ENCODE measurements around the gene KRT71. TPM values are rescaled to one million over a fixed set of nuclear protein-coding genes. Genes with fewer than 3 reads are reported as not detected.
A peak's percentile ranks its signal among the peaks of the same experiment; 100 is the strongest.
"Not testable (repeated sequence)": the region's sequence is repeated elsewhere in the genome, so short reads cannot be mapped to it uniquely, and the experiment has no call there.

Gene KRT71
- not detected for total RNA-seq
- long read RNA-seq: 0 reads

GRCh38 chr12:52552681-52553195 is at the start of gene KRT71:
TSS of gene KRT71 (minus strand) at chr12:52553145. CDS start at chr12:52553077, 68 bp downstream.
- ATAC-seq: no peak
- intact Hi-C loops (cut with DNase I): no loop called here

DNA sequence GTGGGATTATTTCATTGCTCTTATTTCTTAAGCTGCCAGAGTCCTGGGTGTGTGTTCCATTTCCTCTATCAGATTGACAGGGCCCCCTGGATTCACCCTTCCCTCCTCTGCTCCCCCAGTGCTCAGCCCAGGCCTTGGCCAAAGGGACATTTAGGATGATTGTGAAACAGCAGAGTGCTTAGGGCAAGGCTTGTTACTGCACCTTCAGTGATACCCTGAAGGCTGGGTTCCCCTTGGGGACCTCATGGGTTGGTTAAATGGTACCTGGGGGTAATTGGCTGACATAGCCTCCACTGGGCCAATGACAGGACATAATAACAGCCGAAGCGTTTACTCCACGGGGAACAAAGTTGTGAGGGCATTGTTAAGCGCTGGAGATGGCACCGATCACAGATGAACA is 49.6 kb upstream of the KRT71 start:
- intact Hi-C loops (cut with DNase I): no loop called here
- DNase-seq: no peak

More at GRCh38 chr12:52552681-52553195, at the start of gene KRT71:
- DNase-seq: no peak

DNA sequence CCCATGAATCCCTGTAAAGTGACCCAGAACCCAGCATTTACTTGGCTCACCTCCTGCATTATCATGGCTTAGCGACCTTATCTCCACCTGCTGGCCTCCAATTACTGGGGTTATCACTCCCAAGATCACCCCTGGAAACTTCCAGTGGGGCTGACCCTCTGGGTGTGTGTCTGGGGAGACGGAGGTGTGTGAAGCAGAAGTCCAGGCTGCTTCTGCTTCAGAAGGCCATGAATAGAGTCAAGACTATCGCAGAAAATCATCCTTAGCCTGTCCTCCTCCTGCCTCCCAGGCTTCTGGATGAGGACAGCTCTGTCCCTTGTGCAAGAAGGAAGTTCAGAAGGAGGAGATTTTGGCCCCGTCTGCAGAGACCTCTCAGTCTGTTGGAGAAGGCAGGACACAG is 48.7 kb upstream of the KRT71 start:
- no peak for DNase-seq
- intact Hi-C loops (cut with DNase I): no loop called here
- no peak for ATAC-seq

More for the DNA sequence above, 49.6 kb upstream of the KRT71 start:
- ATAC-seq: no peak

GRCh38 chr12:52600941-52601481 is 48.1 kb upstream of the KRT71 start, which contains the start of gene KRT72:
TSS of gene KRT72 (minus strand) at chr12:52601463. CDS start at chr12:52601452, 11 bp downstream.
- no peak for DNase-seq
- intact Hi-C loops (cut with DNase I): no loop called here
- no peak for ATAC-seq

DNA sequence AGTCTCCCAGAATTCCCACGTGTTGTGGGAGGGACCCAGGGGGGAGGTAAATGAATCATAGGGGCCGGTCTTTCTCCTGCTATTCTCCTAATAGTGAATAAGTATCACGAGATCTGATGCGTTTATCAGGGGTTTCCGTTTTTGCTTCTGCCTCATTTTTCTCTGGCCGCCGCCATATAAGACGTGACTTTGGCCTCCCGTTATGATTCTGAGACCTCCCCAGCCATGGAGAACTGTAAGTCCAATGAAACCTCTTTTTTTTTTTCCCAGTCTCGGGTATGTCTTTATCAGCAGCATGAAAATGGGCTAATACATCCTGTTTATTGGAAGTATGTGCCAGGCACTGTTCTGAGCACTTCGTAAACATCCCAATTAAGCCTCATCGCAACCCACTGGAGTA is 47.5 kb upstream of the KRT71 start:
- DNase-seq: no peak
- no peak for ATAC-seq
- intact Hi-C loops (cut with DNase I): no loop called here

DNA sequence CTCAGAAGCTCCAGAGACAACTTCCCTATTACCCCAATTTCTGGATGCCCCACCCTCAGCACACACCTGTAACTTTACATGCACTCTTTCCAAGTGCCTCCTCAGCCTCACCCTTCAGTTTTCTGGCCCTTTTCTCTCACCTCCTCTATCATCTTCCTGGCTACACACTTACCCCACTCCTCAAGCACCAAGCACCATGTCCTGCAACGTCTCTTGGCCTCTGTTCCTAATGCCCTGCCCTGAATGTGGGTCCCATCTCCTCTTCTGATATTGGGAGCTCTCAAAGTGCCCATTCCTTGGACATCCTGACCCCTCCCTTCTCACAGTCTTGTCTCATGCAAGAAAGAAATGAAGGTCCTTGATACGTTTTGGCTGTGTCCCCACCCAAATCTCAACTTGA is 47.1 kb upstream of the KRT71 start:
- no peak for DNase-seq
- no peak for ATAC-seq
- intact Hi-C loops (cut with DNase I): no loop called here

DNA sequence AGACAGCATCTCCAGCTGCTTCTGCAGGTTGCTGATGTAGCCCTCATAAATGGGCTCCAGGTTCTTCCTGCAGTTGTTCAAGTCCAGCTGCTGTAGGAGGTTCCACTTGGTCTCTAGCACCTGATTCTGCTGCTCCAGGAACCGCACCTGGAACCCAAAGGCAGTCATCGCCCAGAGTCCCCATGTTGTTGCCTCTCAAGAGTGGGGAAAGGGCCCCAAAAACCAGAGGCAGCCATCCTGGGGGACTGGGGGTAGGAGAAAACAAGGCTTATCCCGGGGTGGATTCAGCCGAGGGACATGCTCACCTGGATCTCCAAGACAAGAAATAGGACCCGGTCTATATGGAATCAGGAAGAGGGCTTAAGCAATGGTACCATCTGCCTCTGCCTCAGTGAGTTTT is 46.0 kb upstream of the KRT71 start:
- ATAC-seq (no peak), DNase-seq (no peak)
- intact Hi-C loops (cut with DNase I): no loop called here

DNA sequence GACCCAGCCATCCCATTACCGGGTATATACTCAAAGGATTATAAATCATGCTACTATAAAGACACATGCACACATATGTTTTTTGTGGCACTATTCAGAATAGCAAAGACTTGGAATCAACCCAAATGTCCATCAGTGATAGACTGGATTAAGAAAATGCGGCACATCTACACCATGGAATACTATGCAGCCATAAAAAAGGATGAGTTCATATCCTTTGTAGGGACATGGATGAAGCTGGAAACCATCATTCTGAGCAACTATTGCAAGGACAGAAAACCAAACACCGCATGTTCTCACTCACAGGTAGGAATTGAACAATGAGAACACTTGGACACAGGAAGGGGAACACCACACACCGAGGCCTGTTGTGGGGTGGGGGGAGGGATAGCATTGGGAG is 41.3 kb upstream of the KRT71 start:
- intact Hi-C loops (cut with DNase I); DNase-seq; ATAC-seq: not testable (repeated sequence)

DNA sequence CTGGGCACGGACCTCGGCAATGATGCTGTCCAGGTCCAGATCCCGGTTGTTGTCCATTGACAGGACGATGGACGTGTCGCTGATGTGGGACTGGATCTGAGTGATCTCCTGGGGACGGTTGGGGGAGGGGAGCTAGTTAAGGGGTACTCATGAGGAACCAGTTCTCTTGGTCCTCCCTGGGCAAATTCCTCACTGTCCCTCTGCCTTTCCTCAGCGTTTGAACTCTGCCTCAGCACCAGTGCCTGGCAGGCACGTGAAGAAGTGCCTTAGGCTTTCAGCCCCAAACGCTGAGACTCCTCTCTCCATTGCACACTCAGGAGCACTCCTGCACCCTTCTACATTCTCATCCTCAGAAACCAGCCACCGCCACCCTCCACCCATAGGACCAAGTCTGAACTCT is 38.6 kb upstream of the KRT71 start:
- DNase-seq: no peak
- no peak for ATAC-seq
- intact Hi-C loops (cut with DNase I): no loop called here

DNA sequence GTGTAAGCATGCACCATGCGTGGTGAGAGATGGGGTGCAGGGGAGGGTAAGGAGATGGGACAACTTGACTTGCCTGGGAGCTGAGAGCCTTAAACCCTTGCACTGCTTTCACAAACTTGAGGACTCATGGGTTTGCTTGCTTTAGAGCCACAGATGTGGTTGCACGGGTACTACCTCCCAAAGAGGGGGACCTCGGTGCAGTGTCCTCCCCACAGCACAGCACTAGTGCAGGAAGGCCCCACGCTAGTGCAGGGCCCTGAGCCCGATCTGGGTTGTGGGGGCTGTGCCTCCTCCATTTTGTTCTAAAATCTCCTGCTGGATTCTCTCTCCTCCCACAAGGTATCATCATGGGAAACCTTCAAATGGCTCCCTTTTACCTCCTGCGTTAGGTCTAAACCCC is 37.1 kb upstream of the KRT71 start:
- ATAC-seq: no peak
- no peak for DNase-seq
- intact Hi-C loops (cut with DNase I): no loop called here

DNA sequence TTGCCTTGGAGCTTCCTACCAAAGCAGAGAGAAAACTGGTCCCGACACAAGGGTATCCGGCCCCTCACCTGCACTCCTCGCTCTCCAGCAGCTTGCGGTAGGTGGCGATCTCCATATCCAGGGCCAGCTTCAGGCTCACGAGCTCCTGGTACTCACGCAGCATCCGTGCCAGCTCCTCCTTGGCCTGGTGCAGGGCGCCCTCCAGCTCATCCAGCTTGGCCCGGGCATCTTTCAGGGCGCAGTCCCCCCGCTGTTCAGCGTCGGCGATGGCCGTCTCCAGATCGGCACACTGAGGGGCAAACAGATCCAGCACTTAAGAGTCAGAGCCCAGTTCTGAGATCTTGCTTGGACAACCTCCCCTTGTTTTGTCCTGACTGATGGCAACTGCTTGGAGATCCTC is 34.6 kb upstream of the KRT71 start:
- ATAC-seq: no peak
- DNase-seq: no peak
- intact Hi-C loops (cut with DNase I): loop anchor here in 1 of 2 donors (10.0 kb wide), 1 partner anchor 433 kb away; no protein-coding TSS in a partner anchor

DNA sequence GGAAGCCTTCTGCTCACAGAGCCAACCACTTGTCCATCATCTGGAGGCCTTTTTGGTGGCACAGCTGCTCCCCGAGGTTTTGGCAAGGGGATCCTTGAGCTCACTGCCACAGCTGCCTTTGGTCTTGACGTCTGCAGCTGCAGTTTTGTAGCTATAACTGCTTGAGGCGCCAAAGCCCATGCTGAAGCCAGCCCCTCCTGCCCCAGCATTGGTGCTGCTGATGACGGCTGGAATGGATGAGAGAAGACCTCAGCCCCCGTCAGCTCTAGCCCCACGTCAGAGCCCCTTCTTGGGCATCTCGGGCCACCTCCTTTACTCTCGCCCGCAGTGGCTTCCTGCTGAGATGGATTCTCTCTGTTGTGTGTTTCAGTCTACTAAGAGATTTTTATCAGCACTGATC is 33.0 kb upstream of the KRT71 start:
- intact Hi-C loops (cut with DNase I): loop anchor here in 1 of 2 donors (10.0 kb wide), 1 partner anchor 431 kb away; no protein-coding TSS in a partner anchor
- no peak for DNase-seq
- no peak for ATAC-seq

DNA sequence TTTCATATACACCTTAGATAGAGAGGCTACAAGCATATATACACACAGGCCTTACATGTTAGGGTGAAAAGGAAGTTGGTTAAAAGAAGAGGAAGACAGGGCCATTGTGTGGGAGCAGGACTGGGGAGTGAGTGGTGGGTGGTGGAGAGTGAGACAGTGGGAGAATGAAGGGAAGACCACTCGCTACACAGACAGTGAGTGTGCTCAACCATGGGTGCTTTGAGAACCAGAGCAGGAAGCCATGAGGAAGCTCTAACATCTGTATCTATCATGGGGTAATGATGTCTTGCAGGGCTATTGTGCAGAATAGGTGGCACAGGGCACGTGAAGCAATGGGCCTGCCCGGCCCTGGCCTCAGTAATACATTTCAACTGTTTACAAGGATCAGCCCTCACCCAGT is 32.1 kb upstream of the KRT71 start:
- intact Hi-C loops (cut with DNase I): loop anchor here in 1 of 2 donors (10.0 kb wide), 1 partner anchor 430 kb away; no protein-coding TSS in a partner anchor
- no peak for ATAC-seq
- DNase-seq: no peak

DNA sequence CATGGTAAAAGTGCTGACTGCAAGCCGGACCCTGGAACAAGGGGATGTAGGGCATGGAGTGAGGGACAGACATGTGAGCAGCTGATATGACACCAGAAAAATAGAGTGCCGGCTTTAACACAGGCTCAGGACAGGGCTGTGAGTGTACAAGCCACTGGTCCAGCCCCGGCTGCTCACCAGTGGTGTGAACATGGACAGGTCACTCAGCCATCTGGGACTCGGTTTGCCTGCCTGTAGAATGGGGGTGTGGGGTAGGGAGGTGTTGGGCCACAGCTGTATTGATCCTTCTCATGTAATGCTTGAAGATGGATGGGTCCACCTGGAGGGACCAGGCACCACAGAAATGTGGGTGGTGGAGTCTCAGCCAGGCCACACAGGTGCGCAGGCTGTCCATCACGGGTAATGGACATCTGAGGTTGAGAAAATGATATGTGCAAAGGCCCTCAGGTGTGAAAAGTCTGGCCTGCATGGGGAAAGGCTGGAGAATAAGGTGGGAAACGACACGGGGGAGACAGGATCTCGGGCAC is 31.3 kb upstream of the KRT71 start:
- intact Hi-C loops (cut with DNase I): loop anchor here in 1 of 2 donors (10.0 kb wide), 1 partner anchor 429 kb away; no protein-coding TSS in a partner anchor
- ATAC-seq: no peak
- DNase-seq: no peak

GRCh38 chr12:52582971-52583456 is 30.1 kb upstream of the KRT71 start:
- ATAC-seq (peak; percentile 83 to 88), DNase-seq (peak; percentile 41)
- intact Hi-C loops (cut with DNase I): loop anchor here (2.0 to 10.0 kb wide), 3 partner anchors 288 to 428 kb away; no protein-coding TSS in a partner anchor

DNA sequence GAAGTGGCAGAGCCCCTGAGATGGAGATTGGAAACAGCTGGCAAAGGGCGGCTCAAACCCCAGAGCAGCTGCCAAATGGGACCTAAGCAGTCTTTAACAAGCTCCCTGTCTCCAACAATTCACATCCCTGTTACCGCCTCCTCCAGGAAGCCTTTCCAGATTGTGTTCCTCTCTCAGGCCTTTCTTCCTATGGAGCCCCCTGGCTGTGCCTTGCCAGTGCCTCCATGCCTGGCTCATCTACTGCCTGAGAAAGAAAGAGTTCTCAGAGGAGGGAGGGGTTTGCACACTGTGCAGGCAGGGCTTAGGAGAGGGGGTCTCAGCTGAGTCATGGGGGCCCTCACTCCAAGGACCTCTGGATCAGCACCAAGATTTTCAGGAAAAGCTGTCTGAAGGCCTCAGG is 29.5 kb upstream of the KRT71 start:
- no peak for ATAC-seq
- intact Hi-C loops (cut with DNase I): loop anchor here (2.0 to 10.0 kb wide), 3 partner anchors 288 to 428 kb away; no protein-coding TSS in a partner anchor
- DNase-seq: no peak

GRCh38 chr12:52581481-52581880 is 28.5 kb upstream of the KRT71 start:
- peak in 1 of 2 donors; percentile 62 for ATAC-seq
- intact Hi-C loops (cut with DNase I): loop anchor here in 1 of 2 donors (10.0 kb wide), 1 partner anchor 427 kb away; no protein-coding TSS in a partner anchor
- no peak for DNase-seq

- intact Hi-C loops (cut with DNase I): loop anchor here in 1 of 2 donors (10.0 kb wide), 1 partner anchor 426 kb away; no protein-coding TSS in a partner anchor
- DNase-seq (no peak), ATAC-seq (no peak)
Observed at GRCh38 chr12:52581066-52581465, 28.1 kb upstream of the KRT71 start.

GRCh38 chr12:52580496-52580895 is 27.6 kb upstream of the KRT71 start:
- intact Hi-C loops (cut with DNase I): loop anchor here in 1 of 2 donors (10.0 kb wide), 1 partner anchor 426 kb away; no protein-coding TSS in a partner anchor
- ATAC-seq (no peak), DNase-seq (no peak)
